ENCODE data around the gene XRCC5. TPM values are rescaled to one million over a fixed set of nuclear protein-coding genes. Genes with fewer than 3 reads are reported as not detected.

XRCC5 gene
- total and polyA plus RNA-seq, 2 donors (not counting 1 experiment from before 2014, with no cell fraction given) = 152 to 278 TPM

- Histone ChIP-seq H3K27me3 (ENCODE audit: control insufficient read depth, insufficient read depth, low read length) (no peaks in the 10 kb centered on the region), H3K36me3 (ENCODE audit: control insufficient read depth, insufficient read depth, low read length) (peaks cover 8% of the 10 kb centered on the region), H3K9me3 (ENCODE audit: control insufficient read depth, insufficient read depth, low read depth, low read length) (no peaks in the 10 kb centered on the region), H3K27ac (ENCODE audit: insufficient read depth, low read length) (no peak overlapping the region), H3K4me2 (ENCODE audit: extremely low read depth, insufficient read depth, low read length) (no peak overlapping the region), H3K4me3 (replicated peaks in 1 of 4; ENCODE audit: control extremely low read depth in 1 of 4, insufficient read depth in 1 of 4, low read depth in 3 of 4, low read length in 4 of 4) (no peak overlapping the region), H4K20me1 (ENCODE audit: control insufficient read depth, extremely low read depth, insufficient read depth, low read length) (no peaks in the 10 kb centered on the region), H3K9ac (ENCODE audit: insufficient read depth, low read length) (no peak overlapping the region), H2AFZ (ENCODE audit: low read length) (no peak overlapping the region), H3K4me1 (ENCODE audit: control insufficient read depth, extremely low read depth, insufficient read depth, low read length) (peaks cover 9% of the 10 kb centered on the region), H3K79me2 (ENCODE audit: control insufficient read depth, insufficient read depth, low read length) (peaks cover 7% of the 10 kb centered on the region)
- no peak for DNase-seq (ENCODE audit: low read depth in 2 of 2)
- TF ChIP-seq CTCF (conservative IDR thresholded peaks at IDR 0.05 in 1 of 2, IDR thresholded peaks at IDR 0.05 in 1 of 2; ENCODE audit: low read depth in 1 of 2, low read length in 2 of 2) (no peak), EZH2 (IDR thresholded peaks at IDR 0.05; ENCODE audit: low read length, missing control alignments) (no peak)
Measured at GRCh38 chr2:216144372-216144771, 35.2 kb downstream of the XRCC5 start.

- DNase-seq (ENCODE audit: low read depth in 2 of 2) = no peak
- Histone ChIP-seq H4K20me1 (ENCODE audit: control insufficient read depth, extremely low read depth, insufficient read depth, low read length) (no peaks in the 10 kb centered on the region), H2AFZ (ENCODE audit: low read length) (no peak overlapping the region), H3K4me3 (replicated peaks in 1 of 4; ENCODE audit: control extremely low read depth in 1 of 4, insufficient read depth in 1 of 4, low read depth in 3 of 4, low read length in 4 of 4) (no peak overlapping the region), H3K27me3 (ENCODE audit: control insufficient read depth, insufficient read depth, low read length) (no peaks in the 10 kb centered on the region), H3K4me1 (ENCODE audit: control insufficient read depth, extremely low read depth, insufficient read depth, low read length) (peaks cover 9% of the 10 kb centered on the region), H3K27ac (ENCODE audit: insufficient read depth, low read length) (no peak overlapping the region), H3K9me3 (ENCODE audit: control insufficient read depth, insufficient read depth, low read depth, low read length) (no peaks in the 10 kb centered on the region), H3K79me2 (ENCODE audit: control insufficient read depth, insufficient read depth, low read length) (peaks cover 7% of the 10 kb centered on the region), H3K9ac (ENCODE audit: insufficient read depth, low read length) (no peak overlapping the region), H3K36me3 (ENCODE audit: control insufficient read depth, insufficient read depth, low read length) (peaks cover 6% of the 10 kb centered on the region), H3K4me2 (ENCODE audit: extremely low read depth, insufficient read depth, low read length) (no peak overlapping the region)
- no peak for TF ChIP-seq EZH2 (IDR thresholded peaks at IDR 0.05; ENCODE audit: low read length, missing control alignments)
- TF ChIP-seq CTCF (conservative IDR thresholded peaks at IDR 0.05 in 1 of 2, IDR thresholded peaks at IDR 0.05 in 1 of 2; ENCODE audit: low read depth in 1 of 2, low read length in 2 of 2) = no peak
Measured at GRCh38 chr2:216144857-216145256, 35.7 kb downstream of the XRCC5 start.

GRCh38 chr2:216146573-216146972 is 37.4 kb downstream of the XRCC5 start:
- H4K20me1 ChIP-seq (ENCODE audit: control insufficient read depth, extremely low read depth, insufficient read depth, low read length) = no peaks in the 10 kb centered on the region
- H3K27ac ChIP-seq (ENCODE audit: insufficient read depth, low read length) = no peak overlapping the region
- TF ChIP-seq EZH2 (IDR thresholded peaks at IDR 0.05; ENCODE audit: low read length, missing control alignments) (no peak), CTCF (conservative IDR thresholded peaks at IDR 0.05 in 1 of 2, IDR thresholded peaks at IDR 0.05 in 1 of 2; ENCODE audit: low read depth in 1 of 2, low read length in 2 of 2) (no peak)
- no peak overlapping the region for H3K4me2 ChIP-seq (ENCODE audit: extremely low read depth, insufficient read depth, low read length)
- no peaks in the 10 kb centered on the region for H3K27me3 ChIP-seq (ENCODE audit: control insufficient read depth, insufficient read depth, low read length)
- H3K9ac ChIP-seq (ENCODE audit: insufficient read depth, low read length) = no peak overlapping the region
- peaks cover 7% of the 10 kb centered on the region for H3K79me2 ChIP-seq (ENCODE audit: control insufficient read depth, insufficient read depth, low read length)
- peaks cover 9% of the 10 kb centered on the region for H3K4me1 ChIP-seq (ENCODE audit: control insufficient read depth, extremely low read depth, insufficient read depth, low read length)
- no peak overlapping the region for H2AFZ ChIP-seq (ENCODE audit: low read length)
- no peak for DNase-seq (ENCODE audit: low read depth in 2 of 2)
- peaks cover 9% of the 10 kb centered on the region for H3K36me3 ChIP-seq (ENCODE audit: control insufficient read depth, insufficient read depth, low read length)
- no peak overlapping the region for H3K4me3 ChIP-seq (replicated peaks in 1 of 4; ENCODE audit: control extremely low read depth in 1 of 4, insufficient read depth in 1 of 4, low read depth in 3 of 4, low read length in 4 of 4)
- H3K9me3 ChIP-seq (ENCODE audit: control insufficient read depth, insufficient read depth, low read depth, low read length) = no peaks in the 10 kb centered on the region
